ENCODE data around the gene PCBP2.

DNA sequence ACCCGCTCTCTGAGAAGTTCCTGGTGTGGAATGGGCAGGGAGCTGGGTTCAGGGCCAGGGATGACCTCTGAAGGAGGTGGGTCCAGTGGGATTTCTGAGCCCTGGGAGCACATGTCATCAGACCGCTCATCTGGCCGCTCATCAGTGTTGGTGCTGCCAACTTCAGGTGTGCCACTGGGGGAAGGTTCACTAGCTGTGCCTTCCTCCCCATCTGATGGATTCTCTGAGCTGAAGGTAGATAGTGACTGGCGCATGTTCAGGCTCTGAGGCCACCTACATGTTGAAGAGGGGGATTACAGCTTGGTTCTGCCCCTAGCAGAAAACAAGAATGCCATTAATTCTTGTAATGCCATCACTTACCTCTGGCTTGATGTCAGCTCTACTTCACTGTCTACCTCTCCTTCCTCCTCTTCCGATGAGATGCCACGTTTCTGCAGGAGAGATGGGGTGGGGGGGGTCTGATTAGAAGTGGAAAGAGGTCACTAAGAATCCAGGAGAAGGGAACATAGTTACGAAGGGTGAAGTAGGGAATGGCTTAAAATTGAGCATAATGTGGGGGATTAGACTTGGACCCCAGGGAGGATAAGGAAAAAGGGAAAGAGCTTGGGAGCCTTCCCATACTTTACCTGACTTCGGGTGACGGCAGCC lies 30.2 kb downstream of the PCBP2 start:
- TF ChIP-seq RAD21 (conservative IDR thresholded peaks at IDR 0.05), result no peak
- TF ChIP-seq, protein P1, sequence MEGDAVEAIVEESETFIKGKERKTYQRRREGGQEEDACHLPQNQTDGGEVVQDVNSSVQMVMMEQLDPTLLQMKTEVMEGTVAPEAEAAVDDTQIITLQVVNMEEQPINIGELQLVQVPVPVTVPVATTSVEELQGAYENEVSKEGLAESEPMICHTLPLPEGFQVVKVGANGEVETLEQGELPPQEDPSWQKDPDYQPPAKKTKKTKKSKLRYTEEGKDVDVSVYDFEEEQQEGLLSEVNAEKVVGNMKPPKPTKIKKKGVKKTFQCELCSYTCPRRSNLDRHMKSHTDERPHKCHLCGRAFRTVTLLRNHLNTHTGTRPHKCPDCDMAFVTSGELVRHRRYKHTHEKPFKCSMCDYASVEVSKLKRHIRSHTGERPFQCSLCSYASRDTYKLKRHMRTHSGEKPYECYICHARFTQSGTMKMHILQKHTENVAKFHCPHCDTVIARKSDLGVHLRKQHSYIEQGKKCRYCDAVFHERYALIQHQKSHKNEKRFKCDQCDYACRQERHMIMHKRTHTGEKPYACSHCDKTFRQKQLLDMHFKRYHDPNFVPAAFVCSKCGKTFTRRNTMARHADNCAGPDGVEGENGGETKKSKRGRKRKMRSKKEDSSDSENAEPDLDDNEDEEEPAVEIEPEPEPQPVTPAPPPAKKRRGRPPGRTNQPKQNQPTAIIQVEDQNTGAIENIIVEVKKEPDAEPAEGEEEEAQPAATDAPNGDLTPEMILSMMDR (IDR thresholded peaks at IDR 0.05; ENCODE audit: poor library complexity, severe bottlenecking), result peak; percentile 30
- TF ChIP-seq TAF1 (IDR thresholded peaks at IDR 0.05; ENCODE audit: low read depth), result no peak
- no peak for TF ChIP-seq EP300 (conservative IDR thresholded peaks at IDR 0.05; ENCODE audit: poor library complexity, severe bottlenecking)
- no peak for TF ChIP-seq EZH2 (IDR thresholded peaks at IDR 0.05; ENCODE audit: borderline replicate concordance, insufficient read depth, low read length, poor library complexity, severe bottlenecking)
- TF ChIP-seq, protein P2, sequence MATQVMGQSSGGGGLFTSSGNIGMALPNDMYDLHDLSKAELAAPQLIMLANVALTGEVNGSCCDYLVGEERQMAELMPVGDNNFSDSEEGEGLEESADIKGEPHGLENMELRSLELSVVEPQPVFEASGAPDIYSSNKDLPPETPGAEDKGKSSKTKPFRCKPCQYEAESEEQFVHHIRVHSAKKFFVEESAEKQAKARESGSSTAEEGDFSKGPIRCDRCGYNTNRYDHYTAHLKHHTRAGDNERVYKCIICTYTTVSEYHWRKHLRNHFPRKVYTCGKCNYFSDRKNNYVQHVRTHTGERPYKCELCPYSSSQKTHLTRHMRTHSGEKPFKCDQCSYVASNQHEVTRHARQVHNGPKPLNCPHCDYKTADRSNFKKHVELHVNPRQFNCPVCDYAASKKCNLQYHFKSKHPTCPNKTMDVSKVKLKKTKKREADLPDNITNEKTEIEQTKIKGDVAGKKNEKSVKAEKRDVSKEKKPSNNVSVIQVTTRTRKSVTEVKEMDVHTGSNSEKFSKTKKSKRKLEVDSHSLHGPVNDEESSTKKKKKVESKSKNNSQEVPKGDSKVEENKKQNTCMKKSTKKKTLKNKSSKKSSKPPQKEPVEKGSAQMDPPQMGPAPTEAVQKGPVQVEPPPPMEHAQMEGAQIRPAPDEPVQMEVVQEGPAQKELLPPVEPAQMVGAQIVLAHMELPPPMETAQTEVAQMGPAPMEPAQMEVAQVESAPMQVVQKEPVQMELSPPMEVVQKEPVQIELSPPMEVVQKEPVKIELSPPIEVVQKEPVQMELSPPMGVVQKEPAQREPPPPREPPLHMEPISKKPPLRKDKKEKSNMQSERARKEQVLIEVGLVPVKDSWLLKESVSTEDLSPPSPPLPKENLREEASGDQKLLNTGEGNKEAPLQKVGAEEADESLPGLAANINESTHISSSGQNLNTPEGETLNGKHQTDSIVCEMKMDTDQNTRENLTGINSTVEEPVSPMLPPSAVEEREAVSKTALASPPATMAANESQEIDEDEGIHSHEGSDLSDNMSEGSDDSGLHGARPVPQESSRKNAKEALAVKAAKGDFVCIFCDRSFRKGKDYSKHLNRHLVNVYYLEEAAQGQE (IDR thresholded peaks at IDR 0.05; ENCODE audit: borderline replicate concordance), result no peak
- no peak for TF ChIP-seq SMC3 (conservative IDR thresholded peaks at IDR 0.05; ENCODE audit: poor library complexity)
- TF ChIP-seq MXI1 (conservative IDR thresholded peaks at IDR 0.05; ENCODE audit: poor library complexity, severe bottlenecking), result no peak
